D341Med (cell line): ENCODE measurements around the gene RHEB.

Experiments used
- DNase-seq: peaks from one replicate; pipeline ENCODE4 v3.0.0; 2012; ENCODE audit warnings: low spot score

Gene RHEB

DNA sequence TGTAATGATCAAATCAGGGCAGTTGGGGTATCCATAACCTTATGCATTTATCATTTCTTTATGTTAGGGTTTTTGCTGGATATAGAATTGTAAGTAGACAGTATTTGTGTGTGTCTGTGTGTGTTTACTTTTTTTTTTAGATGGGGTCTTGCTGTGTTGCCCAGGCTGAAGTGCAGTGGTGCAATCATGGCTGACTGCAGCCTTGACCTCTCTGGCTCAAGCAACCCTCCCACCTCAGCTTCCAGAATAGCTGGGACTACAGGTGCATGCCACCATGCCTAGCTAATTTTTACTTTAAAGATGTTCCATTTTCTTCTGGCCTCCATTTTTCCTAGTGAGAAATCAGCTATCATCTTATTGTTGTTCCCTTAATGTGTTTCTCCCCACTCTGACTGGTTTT is 10.1 kb upstream of the RHEB start:
- no peak for DNase-seq

DNA sequence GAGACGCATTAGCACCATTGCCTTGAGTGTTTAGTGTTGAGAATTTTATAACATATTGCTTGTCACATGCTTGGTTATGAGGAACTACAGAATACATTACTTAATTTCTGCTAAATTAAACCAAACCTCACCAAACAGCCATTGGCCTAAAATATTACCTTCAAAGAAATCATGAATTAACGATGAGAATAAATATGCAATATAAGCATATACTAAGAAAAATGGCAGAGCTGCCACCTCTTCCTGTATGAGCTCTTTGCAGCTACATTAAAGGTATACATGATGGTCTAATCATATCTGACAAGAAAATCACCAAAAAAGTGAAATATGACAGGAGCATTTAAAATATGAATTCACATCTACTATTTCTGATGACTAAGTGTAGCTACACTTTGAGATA is 5.2 kb upstream of the RHEB start:
- no peak for DNase-seq

DNA sequence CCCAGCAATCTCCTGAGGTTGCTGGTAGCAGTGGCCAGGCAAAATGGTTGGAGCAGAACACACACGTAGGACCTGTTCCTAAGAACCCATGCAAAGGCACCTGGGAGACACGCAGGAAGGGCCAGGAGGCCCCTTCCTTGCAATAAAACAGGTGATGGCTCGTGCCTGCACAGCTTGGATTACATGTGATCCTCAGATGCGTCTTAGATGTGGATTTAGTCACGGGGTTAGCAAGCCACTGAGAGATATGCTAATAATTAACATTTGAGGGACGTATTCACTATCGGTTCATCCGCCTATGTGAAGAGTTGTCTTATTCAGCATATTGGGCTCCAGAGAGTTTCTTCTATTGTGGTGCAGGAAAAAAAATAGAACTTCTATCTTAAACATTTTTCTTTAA is 4.6 kb upstream of the RHEB start:
- no peak for DNase-seq

DNA sequence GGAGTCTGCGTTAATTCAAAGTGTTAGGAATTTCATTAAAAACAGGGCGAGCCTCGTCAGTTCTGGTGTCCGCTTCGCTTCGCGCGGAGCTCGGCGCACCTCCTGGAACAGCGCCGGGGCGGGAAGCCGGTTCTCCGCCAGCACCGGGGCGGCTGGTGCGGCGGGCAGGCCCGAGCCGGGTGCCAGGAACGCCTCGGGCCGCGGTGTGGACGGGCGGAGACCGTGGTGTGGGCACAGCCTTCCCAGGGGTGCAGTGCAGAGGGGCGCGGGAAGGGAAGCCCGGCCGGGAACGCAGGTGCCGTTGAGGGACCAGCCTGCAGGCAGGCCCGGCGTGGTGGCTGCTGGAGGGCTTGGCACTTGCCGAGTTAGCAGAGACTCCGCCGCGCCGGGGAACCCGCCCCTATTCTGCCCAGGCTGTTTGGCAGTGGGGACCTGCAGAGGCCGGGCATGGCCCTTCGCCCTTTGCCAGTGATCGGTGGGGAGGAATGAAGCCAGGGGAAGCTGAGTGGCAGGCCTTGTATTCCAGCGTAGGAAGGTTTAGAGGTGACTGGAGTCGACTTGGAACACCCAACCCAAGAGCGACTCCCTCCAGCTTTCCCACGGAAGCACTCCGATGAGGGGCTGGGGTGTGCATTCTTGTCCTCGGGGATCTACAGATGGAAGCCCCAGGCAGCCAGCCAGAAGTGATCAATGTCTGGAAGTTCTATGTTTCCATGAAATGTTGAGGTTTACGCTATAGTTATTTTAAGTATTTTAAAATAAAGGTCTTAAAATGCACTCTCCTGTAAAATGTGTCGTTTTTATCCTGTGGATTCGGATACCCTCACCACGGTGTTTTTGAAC is 945 bp upstream of the RHEB start:
- no peak for DNase-seq

DNA sequence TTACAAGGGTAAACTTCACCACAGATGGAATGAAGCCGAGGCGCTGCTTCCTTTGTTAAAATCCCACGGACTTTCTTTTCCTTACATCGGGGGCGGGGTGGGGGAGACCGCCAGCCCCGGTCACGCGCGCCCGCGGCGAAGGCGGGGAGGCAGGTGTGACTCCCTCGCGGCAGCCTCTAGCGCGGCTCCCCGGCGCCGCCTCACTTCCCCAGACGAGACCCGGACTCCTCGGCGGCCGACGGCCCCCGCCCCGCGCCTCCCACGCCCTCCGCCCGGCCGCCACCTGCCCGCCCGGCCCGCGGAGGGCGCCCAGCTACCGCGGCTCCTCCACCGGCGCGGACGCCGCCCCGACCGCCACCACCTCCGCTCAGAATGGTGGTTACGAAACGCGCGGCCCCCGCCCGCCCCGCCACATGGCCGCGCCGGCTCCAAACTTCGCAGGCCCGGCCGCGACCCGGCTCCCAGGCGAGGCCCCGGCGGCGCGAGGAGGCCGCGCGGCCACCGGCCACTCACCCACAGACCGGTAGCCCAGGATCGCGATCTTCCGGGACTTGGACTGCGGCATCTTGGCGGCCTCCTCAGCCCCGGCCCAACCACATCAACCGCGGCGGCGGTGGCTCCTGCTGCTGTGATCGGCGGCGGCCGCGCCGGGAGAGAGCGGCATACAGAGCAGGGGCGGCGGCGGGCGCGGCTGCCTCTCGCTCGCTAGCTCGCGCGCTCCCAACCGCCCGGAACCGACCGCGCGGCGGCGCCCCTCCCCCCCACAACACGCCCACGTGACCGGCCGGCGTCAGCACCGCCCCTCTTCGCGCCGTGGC is 539 bp downstream of the RHEB start:
- DNase-seq = peak; percentile 66

DNA sequence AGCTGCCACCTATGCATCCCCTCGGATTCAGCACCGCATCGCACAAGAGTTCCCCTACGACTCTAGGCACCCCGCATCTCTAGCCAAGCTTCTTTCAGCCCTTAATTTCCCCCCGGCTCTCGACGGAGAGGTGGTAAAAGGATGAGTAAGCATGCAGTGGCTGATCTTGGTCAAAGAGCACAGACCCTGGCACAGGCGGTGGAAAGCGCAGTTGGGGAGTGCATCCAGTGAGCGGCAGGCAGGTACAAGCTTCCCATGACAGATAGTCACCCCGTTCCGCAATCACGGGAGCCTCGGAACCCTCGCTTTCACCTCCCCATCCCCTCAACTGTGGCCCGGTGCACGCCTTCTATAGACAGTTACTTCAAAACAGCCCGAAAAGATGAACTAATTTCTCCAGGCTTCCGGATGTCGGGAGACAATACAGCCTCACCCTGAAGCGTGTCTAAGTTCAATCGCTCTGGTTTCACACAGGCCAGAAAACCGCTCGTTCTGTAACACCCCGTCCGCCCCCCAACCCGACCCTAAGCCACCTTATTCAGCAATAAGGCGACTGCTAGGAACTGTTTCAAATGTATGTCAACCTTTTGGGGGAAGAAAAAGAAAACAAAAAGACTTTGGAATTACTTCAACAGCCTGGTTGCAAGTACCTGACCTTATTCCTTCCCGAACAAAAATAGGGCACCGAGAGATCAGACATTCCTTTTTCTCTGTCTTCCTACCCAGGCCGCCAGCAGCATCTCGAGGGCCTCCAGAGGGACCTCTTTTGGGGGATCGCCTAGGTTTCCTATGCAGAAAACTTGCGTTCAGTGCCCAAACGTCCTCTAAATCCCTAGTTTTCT is 1.4 kb downstream of the RHEB start:
- DNase-seq = no peak

DNA sequence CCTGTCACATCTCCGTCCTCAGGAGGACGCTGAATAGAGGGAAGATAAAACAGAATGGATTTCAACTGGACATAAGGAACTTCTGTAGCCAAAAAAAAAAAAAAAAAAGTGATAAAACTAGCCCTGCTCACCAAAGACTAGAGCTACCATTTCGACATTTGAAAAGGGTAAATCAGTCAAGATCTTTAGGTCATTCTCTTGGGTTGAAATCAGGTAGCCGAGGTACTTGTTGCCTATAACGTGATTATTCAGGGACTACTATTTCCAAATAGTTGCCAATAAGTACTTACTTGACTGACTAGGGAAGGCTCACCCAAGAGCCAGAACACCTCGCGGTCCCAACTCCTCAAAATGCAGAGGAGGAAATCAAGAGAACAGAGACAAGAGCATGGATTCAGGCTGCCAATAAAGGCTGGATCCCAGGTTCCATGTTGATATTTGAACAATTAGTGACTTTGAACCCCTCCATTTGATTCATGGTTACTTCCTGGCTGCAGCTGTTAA is 2.0 kb downstream of the RHEB start:
- no peak for DNase-seq

DNA sequence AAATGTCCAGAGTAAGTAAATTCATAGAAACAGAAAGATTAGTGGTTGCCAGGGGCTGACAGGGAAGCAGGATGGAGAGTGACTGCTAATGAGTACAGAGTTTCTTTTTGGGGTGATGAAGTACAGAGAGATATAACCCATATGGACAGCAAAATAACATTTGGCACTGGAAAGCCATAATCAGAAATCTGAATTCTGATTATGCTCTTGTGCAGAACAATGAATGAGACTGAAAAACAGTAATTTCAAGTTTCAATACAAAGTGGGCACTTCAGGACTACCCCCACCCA is 4.5 kb downstream of the RHEB start:
- DNase-seq = no peak

DNA sequence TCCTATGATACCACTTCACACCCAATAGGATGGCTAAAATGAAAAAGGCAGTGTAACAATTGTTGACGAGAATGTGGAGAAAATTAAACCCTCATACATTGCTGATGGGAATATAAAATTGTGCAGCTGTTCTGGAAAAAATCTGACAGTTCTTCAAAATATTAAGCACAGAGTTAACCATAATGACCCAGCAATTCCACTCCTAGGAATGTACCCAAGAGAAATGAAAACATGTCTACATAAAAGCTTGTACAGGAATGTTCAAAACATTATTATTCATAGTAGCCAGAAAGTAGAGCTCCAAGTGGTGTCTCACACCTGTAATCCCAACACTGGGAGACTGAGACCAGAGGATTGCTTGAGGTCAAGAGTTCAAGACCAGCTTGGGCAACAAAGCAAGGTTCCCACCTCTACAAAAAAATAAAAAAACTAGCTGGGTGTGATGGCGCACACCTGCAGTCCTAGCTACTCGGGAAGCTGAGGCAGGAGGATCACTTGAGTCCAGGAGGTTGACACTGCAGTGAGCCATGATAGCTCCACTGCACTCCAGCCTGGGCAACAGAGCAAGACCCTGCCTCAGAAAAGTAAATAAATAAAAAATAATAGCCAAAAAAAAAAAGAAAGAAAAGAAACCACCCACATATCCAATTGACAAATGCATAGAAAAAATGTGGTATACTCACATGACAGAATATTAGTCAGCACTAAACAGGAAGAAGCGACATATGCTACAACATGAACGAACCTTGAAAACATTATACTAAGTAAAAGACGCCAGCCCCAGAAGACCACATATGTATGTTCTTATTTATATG is 5.0 kb downstream of the RHEB start:
- DNase-seq = no peak

DNA sequence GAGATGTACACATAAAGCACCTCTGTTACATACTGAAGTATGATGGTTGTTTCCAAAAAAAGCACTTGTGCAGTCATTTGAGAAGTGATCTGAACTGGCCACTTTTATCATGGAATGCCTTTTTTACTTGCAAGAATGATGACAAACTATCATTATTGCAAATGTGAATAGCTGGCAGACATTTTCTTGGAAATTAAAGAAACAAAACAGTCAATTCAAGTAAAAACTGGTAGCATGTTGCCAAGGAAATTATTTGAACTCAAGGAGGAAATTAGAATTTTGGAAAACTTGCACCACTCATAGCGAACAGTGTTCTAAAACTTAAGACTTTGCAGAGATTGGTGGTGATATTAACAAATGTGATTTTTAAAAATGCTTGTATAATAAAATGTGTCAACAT is 6.6 kb downstream of the RHEB start:
- no peak for DNase-seq

DNA sequence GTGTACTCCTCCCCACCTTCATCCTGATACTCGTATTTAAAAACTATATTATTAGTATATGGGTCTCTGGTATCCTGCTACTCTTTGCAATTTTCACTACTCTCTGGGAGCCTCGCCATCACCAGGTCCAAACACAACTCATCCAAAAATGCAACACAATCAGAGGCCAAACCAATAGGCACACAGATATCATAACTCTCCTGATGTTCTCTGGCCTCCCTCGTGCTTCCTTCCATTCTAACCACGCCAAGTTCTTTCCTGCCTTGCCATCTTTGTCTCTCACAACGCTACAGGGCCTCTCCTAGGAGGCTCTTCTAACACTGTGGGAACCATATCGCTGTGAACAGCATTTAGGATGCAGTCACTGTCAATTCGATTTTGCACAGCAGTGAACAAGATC is 7.3 kb downstream of the RHEB start:
- DNase-seq = no peak

DNA sequence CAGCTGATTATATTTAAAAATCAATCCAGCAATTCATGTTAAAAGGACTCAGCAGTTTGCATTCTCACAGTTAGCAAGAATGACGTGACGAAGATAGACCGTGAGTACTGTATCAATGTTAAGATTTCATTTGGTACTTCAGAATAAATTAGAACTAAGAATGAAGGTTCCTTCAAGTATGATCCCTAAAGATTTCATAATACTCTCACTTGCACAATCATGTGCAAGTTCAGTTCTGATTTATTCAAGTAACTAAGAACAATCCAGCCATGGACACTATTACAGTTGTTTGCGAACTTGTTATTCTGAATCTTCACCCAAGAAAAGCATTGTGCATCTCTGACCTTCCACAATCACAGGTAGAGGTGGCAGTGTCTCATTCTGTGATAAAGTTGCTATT is 7.7 kb downstream of the RHEB start:
- DNase-seq = no peak

DNA sequence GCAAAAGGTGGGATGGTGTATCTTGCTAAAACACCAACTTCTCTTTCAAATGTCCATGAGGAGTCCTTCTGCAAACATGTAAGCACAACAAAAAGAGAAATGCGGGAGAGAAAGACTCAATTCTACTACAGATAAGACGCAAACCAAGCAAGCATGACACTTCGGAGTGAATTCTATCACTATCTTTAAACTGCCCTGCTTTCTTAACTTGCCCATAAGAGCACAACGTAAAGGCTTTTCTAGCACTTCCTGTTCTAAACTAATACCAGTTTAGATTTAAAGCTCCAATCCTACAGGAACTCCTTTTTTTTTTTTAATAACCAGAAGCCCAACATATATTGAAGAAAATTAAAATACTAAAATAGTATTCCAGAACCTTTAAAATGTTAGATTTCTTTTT is 8.4 kb downstream of the RHEB start:
- no peak for DNase-seq

DNA sequence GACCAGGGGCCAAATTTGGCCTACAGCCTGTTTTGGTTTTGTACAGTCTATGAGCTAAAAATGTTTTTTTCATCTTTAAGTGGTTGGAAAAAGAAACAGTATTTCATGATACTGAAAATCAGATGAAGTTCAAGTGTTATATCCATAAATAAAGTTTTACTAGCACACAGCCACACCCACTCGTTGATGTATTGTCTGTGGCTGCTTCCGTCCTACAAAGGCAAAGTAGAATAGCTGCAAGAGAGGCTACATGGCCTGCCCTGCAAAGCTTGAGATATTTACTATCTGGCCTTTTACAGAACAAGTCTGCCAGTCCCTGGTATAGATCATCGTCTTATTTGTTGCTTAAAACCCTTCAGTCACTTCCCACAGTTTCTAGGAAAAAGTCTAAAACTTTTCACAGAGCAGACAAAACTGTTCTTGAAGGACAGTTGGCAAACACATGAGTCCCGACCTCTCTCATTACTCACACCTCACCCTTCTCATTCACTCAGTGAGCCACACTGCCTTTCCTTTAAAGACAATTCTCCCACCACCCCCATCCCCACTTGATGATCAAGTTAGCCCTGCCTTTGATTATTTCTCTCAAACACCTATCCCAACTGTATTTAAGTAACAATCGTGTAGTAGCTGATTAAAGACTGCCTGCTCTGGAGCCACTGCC is 9.9 kb downstream of the RHEB start:
- no peak for DNase-seq

DNA sequence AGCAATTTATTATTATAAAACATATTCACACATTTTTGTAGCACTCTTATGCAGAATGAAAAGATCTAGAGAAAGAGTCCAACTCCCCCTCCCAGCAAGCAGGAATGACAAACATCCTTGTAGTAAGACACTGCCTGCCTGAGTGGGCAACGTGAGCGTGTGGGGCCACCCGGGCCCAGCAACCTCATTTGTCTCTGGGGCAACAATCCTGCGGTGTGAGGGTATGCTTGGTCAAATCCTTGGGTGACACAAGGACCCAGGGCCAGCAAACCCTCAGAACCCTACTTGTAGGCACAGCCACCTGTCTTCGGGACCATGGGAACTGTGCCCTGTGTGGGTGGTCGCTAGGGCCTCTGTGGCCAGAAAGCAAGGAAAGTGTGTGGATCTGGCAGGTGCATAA is 10.7 kb downstream of the RHEB start:
- no peak for DNase-seq

DNA sequence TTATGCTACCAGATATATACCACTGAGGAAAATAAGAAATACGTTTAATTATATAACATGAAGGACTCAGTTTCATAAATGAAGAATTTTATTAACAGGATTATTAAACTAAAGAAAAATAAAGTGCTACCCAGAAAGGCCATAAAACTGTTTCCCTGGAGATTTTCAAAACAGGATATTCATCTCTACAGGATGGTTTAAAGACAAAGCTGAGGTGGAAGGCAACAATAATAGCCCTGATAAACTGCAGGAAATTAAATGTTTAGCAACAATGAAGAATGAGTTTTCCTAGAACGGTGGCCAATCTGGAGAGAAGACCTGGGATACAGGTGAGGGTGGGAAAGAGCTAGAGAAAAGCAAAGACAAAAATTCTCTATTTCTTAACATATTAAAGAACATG is 11.9 kb downstream of the RHEB start:
- no peak for DNase-seq

DNA sequence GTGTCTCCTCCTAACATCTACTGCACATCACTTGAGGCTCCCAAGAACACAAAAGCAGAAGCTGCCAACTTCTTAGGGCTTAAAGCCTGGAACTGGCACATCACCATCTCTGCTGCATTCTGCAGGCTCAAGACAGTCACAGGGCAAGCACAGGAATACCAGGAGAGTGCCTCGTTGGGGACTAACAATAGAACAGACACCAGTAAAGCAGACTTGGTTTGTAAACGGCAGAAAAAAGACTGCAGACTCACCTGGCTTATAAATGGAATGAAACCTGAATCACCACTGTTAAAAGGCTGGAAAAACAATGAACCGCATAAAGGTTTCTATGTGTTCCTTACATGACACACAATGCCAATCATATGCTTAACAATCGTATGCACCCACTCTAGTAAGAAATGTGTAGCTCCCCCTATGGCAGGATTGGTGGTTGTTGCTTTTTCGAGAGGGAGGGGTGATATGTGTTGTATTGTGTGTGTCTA is 12.8 kb downstream of the RHEB start:
- peak; percentile 59 for DNase-seq

DNA sequence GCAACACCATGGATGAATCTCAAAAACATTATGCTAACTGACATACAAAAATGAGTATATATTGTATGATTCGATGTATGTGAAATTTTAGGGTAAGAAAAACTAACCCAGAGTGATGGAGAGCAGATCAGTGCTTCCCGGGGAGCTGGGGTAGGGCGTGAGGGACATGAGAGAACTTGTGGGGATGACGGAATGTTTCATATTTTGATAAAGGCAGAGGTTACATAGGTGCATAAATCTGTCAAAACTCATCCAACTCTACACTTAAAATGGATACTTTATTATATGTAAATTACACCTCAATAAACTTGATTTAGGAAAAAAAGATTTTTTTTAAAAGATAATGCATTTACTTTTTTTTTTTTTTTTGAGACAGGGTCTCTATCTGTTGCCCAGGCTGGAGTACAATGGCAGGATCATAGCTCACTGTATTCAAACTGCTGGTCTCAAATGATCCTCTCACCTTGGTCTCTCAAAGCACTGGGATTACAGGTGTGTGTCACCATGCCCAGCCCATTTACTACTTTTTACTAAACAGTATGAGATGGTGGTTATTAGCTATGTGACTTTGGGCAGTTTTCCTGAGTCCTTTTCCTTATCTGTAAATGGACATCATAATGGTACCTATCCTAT is 13.7 kb downstream of the RHEB start:
- no peak for DNase-seq

DNA sequence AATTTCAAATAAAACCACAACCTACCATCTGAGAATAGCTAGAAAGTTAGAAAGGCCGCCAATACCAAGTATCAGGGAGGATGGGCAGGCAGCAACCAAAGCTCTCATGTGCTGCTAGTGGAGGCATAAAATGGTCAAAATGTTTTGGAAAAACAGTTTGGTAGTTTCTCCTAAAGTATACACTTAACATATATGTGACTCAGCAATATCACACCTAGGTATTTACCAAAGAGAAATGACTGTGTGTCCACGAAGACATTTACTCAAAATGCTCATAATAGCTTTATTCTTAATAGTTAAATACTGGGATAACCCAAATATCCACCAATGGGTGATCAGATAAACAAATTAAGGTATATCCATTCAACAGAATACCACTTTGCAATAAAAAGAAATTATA is 14.3 kb downstream of the RHEB start:
- no peak for DNase-seq

DNA sequence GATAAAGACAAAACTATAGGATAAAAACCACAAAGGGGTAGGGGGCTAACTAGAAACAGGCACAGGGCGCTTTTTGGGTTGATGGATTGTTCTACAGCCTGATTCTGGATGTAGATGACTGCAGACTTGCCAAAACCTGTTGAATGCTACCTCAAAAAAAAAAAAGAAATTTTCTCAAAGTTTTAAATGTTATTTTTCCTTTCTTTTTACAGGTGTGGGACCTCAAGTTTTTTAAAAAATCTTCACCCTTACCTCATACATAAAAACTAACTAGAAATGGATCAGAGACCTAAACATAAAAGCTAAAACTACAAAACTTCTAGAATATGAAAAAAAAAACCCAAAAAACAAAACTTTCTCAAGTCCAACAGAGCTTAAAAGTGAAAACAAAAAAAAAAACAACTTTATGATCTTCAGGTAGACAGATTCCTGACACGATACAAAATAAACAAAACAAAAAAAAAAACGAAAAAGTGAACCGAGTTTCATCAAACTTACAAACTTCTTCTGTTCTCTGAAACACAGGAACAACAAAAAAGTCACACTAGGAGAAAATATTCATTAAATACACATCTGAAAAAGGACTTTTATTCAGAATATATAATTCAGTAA is 14.9 kb downstream of the RHEB start:
- DNase-seq = no peak
